Liver (tissue), 9 donors: Measurements from ENCODE around the gene SAA1. TPM values are rescaled to one million over a fixed set of nuclear protein-coding genes. Genes with fewer than 3 reads are reported as not detected.
A peak's percentile ranks its signal among the peaks of the same experiment; 100 is the strongest.

Experiments
- DNase-seq: peaks from one replicate; pipeline ENCODE4 v3.0.0-alpha.2; 2017; ENCODE audit warnings: low spot score
- H3K27ac ChIP-seq, 2 donors: one replicate each; pipeline ENCODE4 v1.7.0; 2013; ENCODE audit warnings: inconsistent platforms in 2 of 2, low read length in 2 of 2, control low read depth in 1 of 2, low read depth in 1 of 2, mild to moderate bottlenecking in 1 of 2
- H3K27me3 ChIP-seq, 4 donors: one replicate each; pipeline versions ENCODE4 v1.6.1 to v1.7.0; 2013; ENCODE audit warnings: low read length in 3 of 4, inconsistent platforms in 1 of 4, mild to moderate bottlenecking in 1 of 4, moderate library complexity in 1 of 4; ENCODE audit not compliant: control insufficient read depth in 4 of 4, insufficient read depth in 4 of 4
- H3K36me3 ChIP-seq, 4 donors: one replicate each; pipeline versions ENCODE4 v1.6.1 to v1.7.0; 2013; ENCODE audit warnings: low read length in 3 of 4, mild to moderate bottlenecking in 3 of 4, low read depth in 1 of 4, moderate library complexity in 1 of 4; ENCODE audit not compliant: control insufficient read depth in 4 of 4, insufficient read depth in 3 of 4
- H3K4me1 ChIP-seq, 4 donors: one replicate each; pipeline versions ENCODE4 v1.6.1 to v1.7.0; 2013; ENCODE audit warnings: low read length in 3 of 4, mild to moderate bottlenecking in 3 of 4, moderate library complexity in 1 of 4; ENCODE audit not compliant: control insufficient read depth in 4 of 4, insufficient read depth in 4 of 4
- H3K4me3 ChIP-seq, 3 donors: one replicate each; pipeline versions ENCODE4 v1.6.1 to v1.7.0; 2013; ENCODE audit warnings: low read length in 3 of 3, control low read depth in 1 of 3, low read depth in 1 of 3, mild to moderate bottlenecking in 1 of 3
- H3K9ac ChIP-seq, 2 donors: one replicate each; pipeline ENCODE4 v1.7.0; 2013; ENCODE audit warnings: low read length in 2 of 2, mild to moderate bottlenecking in 2 of 2, moderate library complexity in 2 of 2, control low read depth in 1 of 2, low read depth in 1 of 2
- H3K9me3 ChIP-seq, 4 donors: one replicate each; pipeline versions ENCODE4 v1.6.1 to v1.7.0; 2013; ENCODE audit warnings: low read length in 3 of 4; ENCODE audit not compliant: control insufficient read depth in 4 of 4
- ATF3 ChIP-seq: IDR thresholded peaks from 2 replicates; pipeline ENCODE4 v1.6.1; 2016; ENCODE audit warnings: antibody characterized with exemption
- CTCF ChIP-seq: fragments of 150-350 bp; IDR thresholded peaks from 2 replicates; pipeline ENCODE4 v1.5.1; 2017; ENCODE audit warnings: improper control_type of control experiment, low read depth, low read length; ENCODE audit not compliant: missing input control
- EGR1 ChIP-seq, 2 donors: IDR thresholded peaks; 2 replicates each; pipeline ENCODE4 v1.6.1; 2016 to 2018; ENCODE audit warnings: antibody characterized with exemption in 2 of 2, low read depth in 2 of 2
- FOXA1 ChIP-seq: IDR thresholded peaks from 2 replicates; pipeline ENCODE4 v1.6.1; 2016; ENCODE audit warnings: antibody characterized with exemption
- GABPA ChIP-seq, 2 donors: IDR thresholded peaks in 1 of 2; conservative IDR thresholded peaks in 1 of 2; 2 replicates each; pipeline ENCODE4 v1.6.1; 2016; ENCODE audit warnings: antibody characterized with exemption in 2 of 2, mild to moderate bottlenecking in 1 of 2, moderate library complexity in 1 of 2
- HNF4A ChIP-seq, 2 donors: conservative IDR thresholded peaks; 2 replicates each; pipeline ENCODE4 v1.6.1; 2016; ENCODE audit warnings: antibody characterized with exemption in 2 of 2, mild to moderate bottlenecking in 2 of 2
- HNF4G ChIP-seq: IDR thresholded peaks from 2 replicates; pipeline ENCODE4 v1.6.1; 2016; ENCODE audit warnings: antibody characterized with exemption
- JUND ChIP-seq, 2 donors: IDR thresholded peaks; 2 replicates each; pipeline ENCODE4 v1.6.1; 2016; ENCODE audit warnings: antibody characterized with exemption in 2 of 2
- NR2F2 ChIP-seq: IDR thresholded peaks from 2 replicates; pipeline ENCODE4 v1.6.1; 2016; ENCODE audit warnings: antibody characterized with exemption
- RAD21 ChIP-seq, 2 donors: IDR thresholded peaks; 2 replicates each; pipeline ENCODE4 v1.6.1; 2016; ENCODE audit warnings: antibody characterized with exemption in 2 of 2, mild to moderate bottlenecking in 2 of 2
- REST ChIP-seq: IDR thresholded peaks from 2 replicates; pipeline ENCODE4 v1.6.1; 2016; ENCODE audit warnings: antibody characterized with exemption, mild to moderate bottlenecking
- RXRA ChIP-seq, 2 donors: IDR thresholded peaks; 2 replicates each; pipeline ENCODE4 v1.6.1; 2017 to 2018; ENCODE audit warnings: antibody characterized with exemption in 2 of 2, mild to moderate bottlenecking in 1 of 2
- TAF1 ChIP-seq: conservative IDR thresholded peaks from 2 replicates; pipeline ENCODE4 v1.6.1; 2016; ENCODE audit warnings: antibody characterized with exemption, mild to moderate bottlenecking
- YY1 ChIP-seq: IDR thresholded peaks from 2 replicates; pipeline ENCODE4 v1.6.1; 2016; ENCODE audit warnings: antibody characterized with exemption, mild to moderate bottlenecking
- ZBTB33 ChIP-seq: IDR thresholded peaks from 2 replicates; pipeline ENCODE4 v1.6.1; 2016; ENCODE audit warnings: antibody characterized with exemption
- WGBS: extraction: QIAGEN DNeasy Blood & Tissue Kit; methylation state at CpG from one replicate; pipeline ENCODE4 v1.1.7; 2013; 5-methylcytosine and 5-hydroxymethylcytosine counted together
- polyA plus RNA-seq, 2 donors: library from polyadenylated mRNA; stranded (reverse) in 1 of 2; unstranded in 1 of 2; fragments of 200-250 nt in 1 of 2; fragments of >200 nt in 1 of 2; fragmentation: Nextera tagmentation in 1 of 2; extraction: Ambion mirVana in 1 of 2; gene quantifications; one replicate each; pipeline versions ENCODE4 v1.2.1 to v1.2.3, GENCODE V29; 2013 to 2015
- total RNA-seq, 2 donors: library from RNA; depleted of rRNA; stranded (reverse); fragments of >200 nt; gene quantifications; one replicate each; pipeline ENCODE4 v1.2.3, GENCODE V29; 2014
- donor health status: healthy.
- donor health status: healthy.
- donor health status: healthy.
- donor health status: healthy.
- donor health status: healthy.

SAA1 gene
- total and polyA plus RNA-seq, 4 donors = 20.4 to 33,277 (median 21,062) TPM

- peak overlapping the region in 2 of 3 donors; percentile 80 to 99 for H3K4me3 ChIP-seq
- H3K9me3 ChIP-seq = no peaks in the 10 kb centered on the region
- H3K36me3 ChIP-seq = peaks cover 0 to 12% (median 4%) of the 10 kb centered on the region in 4 donors
- no peaks in the 10 kb centered on the region for H3K27me3 ChIP-seq
- H3K4me1 ChIP-seq = peaks cover 0 to 15% (median 3%) of the 10 kb centered on the region in 4 donors
- DNase-seq = no peak
- TF ChIP-seq FOXA1 (no peak), HNF4G (no peak), HNF4A (conservative IDR thresholded peaks at IDR 0.05) (no peak), RXRA (IDR thresholded peaks at IDR 0.05) (no peak), REST (no peak), GABPA (IDR thresholded peaks at IDR 0.05 in 1 of 2, conservative IDR thresholded peaks at IDR 0.05 in 1 of 2) (no peak), YY1 (no peak), EGR1 (IDR thresholded peaks at IDR 0.05; ENCODE audit: low read depth in 2 of 2) (no peak), NR2F2 (no peak), ZBTB33 (no peak), JUND (IDR thresholded peaks at IDR 0.05) (no peak), TAF1 (no peak), RAD21 (IDR thresholded peaks at IDR 0.05) (no peak), ATF3 (no peak)
- WGBS = 89% methylated on average over 4 of the region's 4 CpGs
- no peak overlapping the region for H3K9ac ChIP-seq
- no peak overlapping the region for H3K27ac ChIP-seq
Measured at GRCh38 chr11:18233912-18234311, 32.2 kb upstream of the SAA1 start.

DNA sequence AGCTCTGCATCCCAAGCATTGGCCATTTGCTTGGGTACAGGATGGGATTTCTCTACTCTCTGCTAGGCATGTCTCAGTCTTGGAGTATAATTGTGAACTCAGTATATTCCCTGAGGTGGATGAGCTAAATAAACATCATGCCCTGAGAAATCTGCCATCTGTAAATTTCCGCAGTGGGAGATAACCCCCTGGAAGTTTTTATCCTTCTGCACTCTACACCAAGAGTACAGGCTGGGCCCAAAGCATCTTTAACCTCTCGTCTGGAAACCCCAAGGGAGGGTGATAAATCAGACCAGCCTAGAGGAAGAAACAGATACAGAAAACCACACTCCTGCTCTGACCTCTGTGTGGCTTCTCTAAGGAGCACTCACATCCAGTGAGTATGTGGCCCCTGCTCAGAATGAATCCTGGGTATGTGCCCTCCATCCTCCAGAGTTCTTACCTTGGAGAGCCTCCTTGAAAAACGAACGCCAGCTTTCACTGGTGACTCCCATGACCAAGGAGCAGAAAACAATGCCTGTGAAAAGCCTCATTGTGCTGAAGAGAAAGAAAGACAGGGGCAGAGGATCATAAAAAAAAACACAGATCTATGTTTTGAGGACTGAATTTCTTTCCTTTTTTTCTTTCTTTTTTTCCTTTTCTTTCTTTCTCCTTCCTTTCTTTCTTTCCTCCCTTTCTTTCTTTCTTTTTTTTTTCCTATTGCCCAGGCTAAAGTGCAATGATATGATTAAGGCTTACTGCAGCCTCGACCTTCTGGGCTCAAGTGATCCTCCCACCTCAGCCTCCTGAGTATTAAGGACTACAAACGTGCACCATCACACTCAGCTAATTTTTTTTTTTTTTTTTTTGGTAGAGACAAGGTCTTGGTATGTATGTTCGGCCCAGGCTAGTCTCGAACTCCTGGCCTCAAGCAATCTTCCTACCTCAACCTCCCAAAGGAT is 30.4 kb upstream of the SAA1 start:
- Histone ChIP-seq H3K9ac (peak overlapping the region; percentile 29 to 73), H3K4me1 (peaks cover 0 to 27% (median 14%) of the 10 kb centered on the region in 4 donors), H3K9me3 (no peaks in the 10 kb centered on the region), H3K36me3 (peaks cover 0 to 12% (median 4%) of the 10 kb centered on the region in 4 donors), H3K4me3 (peak overlapping the region; percentile 52 to 99 (median 97)), H3K27ac (peak overlapping the region; percentile 66 to 80), H3K27me3 (no peaks in the 10 kb centered on the region)
- DNase-seq = no peak
- WGBS = 29% methylated on average over 8 of the region's 8 CpGs
- TF ChIP-seq HNF4G (no peak), JUND (IDR thresholded peaks at IDR 0.05) (no peak), CTCF (no peak), NR2F2 (no peak)
